Duodenal mucosa (tissue), 2 donors: Measurements from ENCODE around the gene JAK1.

ENCODE experiments used
- H3K27ac ChIP-seq: one replicate; pipeline ENCODE4 v1.7.0; 2013; ENCODE audit warnings: low read depth, low read length
- H3K27me3 ChIP-seq, 2 donors: one replicate each; pipeline ENCODE4 v1.7.0; 2013; ENCODE audit warnings: low read length in 2 of 2, control low read depth in 1 of 2; ENCODE audit not compliant: insufficient read depth in 2 of 2, control insufficient read depth in 1 of 2
- H3K36me3 ChIP-seq, 2 donors: one replicate each; pipeline ENCODE4 v1.7.0; 2013; ENCODE audit warnings: low read length in 2 of 2, control low read depth in 1 of 2; ENCODE audit not compliant: insufficient read depth in 2 of 2, control insufficient read depth in 1 of 2
- H3K4me1 ChIP-seq, 2 donors: one replicate each; pipeline ENCODE4 v1.7.0; 2013; ENCODE audit warnings: low read length in 2 of 2, control low read depth in 1 of 2; ENCODE audit not compliant: insufficient read depth in 2 of 2, control insufficient read depth in 1 of 2
- H3K4me3 ChIP-seq, 2 donors: one replicate each; pipeline ENCODE4 v1.7.0; 2013; ENCODE audit warnings: low read length in 2 of 2, low read depth in 1 of 2
- H3K9ac ChIP-seq, 2 donors: one replicate each; pipeline ENCODE4 v1.7.0; 2013; ENCODE audit warnings: low read length in 2 of 2, low read depth in 1 of 2
- H3K9me3 ChIP-seq, 2 donors: one replicate each; pipeline ENCODE4 v1.7.0; 2013; ENCODE audit warnings: low read length in 2 of 2, control low read depth in 1 of 2; ENCODE audit not compliant: control insufficient read depth in 1 of 2

Gene JAK1

GRCh38 chr1:64965366-64966157, 787 bp downstream of the JAK1 start:
- Histone ChIP-seq H3K9ac (peak overlapping the region; percentile 93 to 97), H3K9me3 (no peaks in the 10 kb centered on the region), H3K4me1 (peaks cover 34 to 38% of the 10 kb centered on the region in 2 donors), H3K27me3 (no peaks in the 10 kb centered on the region), H3K36me3 (no peaks in the 10 kb centered on the region), H3K27ac (peak overlapping the region; percentile 93), H3K4me3 (peak overlapping the region; percentile 92 to 97)

GRCh38 chr1:64963466-64963865, 2.9 kb downstream of the JAK1 start:
- Histone ChIP-seq H3K27me3 (no peaks in the 10 kb centered on the region), H3K4me3 (no peak overlapping the region), H3K9me3 (no peaks in the 10 kb centered on the region), H3K36me3 (no peaks in the 10 kb centered on the region), H3K9ac (no peak overlapping the region), H3K4me1 (peaks cover 40 to 43% of the 10 kb centered on the region in 2 donors), H3K27ac (no peak overlapping the region)

GRCh38 chr1:64962441-64962840, 3.9 kb downstream of the JAK1 start:
- peaks cover 36 to 42% of the 10 kb centered on the region in 2 donors for H3K4me1 ChIP-seq
- H3K9me3 ChIP-seq = no peaks in the 10 kb centered on the region
- peak overlapping the region in 1 of 2 donors; percentile 3 for H3K4me3 ChIP-seq
- H3K36me3 ChIP-seq = no peaks in the 10 kb centered on the region
- H3K9ac ChIP-seq = no peak overlapping the region
- H3K27ac ChIP-seq = no peak overlapping the region
- no peaks in the 10 kb centered on the region for H3K27me3 ChIP-seq

GRCh38 chr1:64961923-64962322, 4.4 kb downstream of the JAK1 start:
- Histone ChIP-seq H3K4me1 (peaks cover 35 to 42% of the 10 kb centered on the region in 2 donors), H3K27me3 (no peaks in the 10 kb centered on the region), H3K4me3 (no peak overlapping the region), H3K9ac (no peak overlapping the region), H3K27ac (no peak overlapping the region), H3K36me3 (no peaks in the 10 kb centered on the region), H3K9me3 (no peaks in the 10 kb centered on the region)

DNA sequence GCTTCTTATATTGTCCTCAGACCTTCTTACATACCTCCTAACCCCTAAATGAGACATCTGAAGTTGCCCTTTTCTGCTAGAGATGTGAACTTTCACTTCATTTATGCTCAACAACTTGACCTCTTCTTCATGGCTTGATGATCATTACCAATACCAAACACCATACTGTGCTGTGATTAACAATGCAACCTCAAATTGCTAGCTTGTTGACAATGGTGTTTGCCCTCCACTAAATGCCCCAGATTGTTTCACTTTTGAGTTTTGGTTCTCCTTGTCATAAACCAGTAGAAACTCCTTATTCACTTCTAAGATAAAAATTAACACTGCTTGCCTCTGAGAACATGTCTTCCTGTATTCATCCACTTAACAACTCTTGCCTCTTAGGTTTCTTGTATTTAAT, 5.6 kb downstream of the JAK1 start:
- H3K27ac ChIP-seq = no peak overlapping the region

DNA sequence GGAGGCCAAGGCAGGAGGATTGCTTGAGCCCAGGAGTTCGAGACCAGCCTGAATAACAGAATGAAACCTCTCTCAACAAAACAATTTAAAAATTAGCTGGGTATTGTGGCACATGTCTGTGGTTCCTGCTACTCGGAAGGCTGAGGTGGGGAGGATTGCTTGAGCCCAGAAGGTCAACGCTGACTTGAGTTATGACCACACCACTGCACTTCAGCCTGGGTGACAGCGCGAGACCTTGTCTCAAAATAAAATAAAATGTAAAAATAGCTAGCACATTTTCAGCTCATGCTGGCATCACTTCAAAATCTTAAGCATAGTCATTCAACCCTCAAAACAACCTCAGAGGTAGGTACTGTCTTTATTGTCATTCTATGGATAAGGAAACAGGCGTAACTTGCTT, 6.4 kb downstream of the JAK1 start:
- no peak overlapping the region for H3K9ac ChIP-seq
- no peaks in the 10 kb centered on the region for H3K27me3 ChIP-seq
- no peaks in the 10 kb centered on the region for H3K9me3 ChIP-seq
- H3K4me3 ChIP-seq = no peak overlapping the region
- no peak overlapping the region for H3K27ac ChIP-seq
- H3K36me3 ChIP-seq = no peaks in the 10 kb centered on the region
- peaks cover 43 to 48% of the 10 kb centered on the region in 2 donors for H3K4me1 ChIP-seq

More for the DNA sequence above, 5.6 kb downstream of the JAK1 start:
- Histone ChIP-seq H3K27me3 (no peaks in the 10 kb centered on the region), H3K9ac (no peak overlapping the region), H3K9me3 (no peaks in the 10 kb centered on the region), H3K4me1 (peaks cover 46 to 51% of the 10 kb centered on the region in 2 donors), H3K4me3 (no peak overlapping the region), H3K36me3 (no peaks in the 10 kb centered on the region)

- Histone ChIP-seq H3K9ac (no peak overlapping the region), H3K4me1 (peaks cover 29 to 44% of the 10 kb centered on the region in 2 donors), H3K27me3 (no peaks in the 10 kb centered on the region), H3K4me3 (no peak overlapping the region), H3K36me3 (no peaks in the 10 kb centered on the region), H3K9me3 (no peaks in the 10 kb centered on the region), H3K27ac (no peak overlapping the region)
These were observed 9.5 kb downstream of the JAK1 start for GRCh38 chr1:64956733-64957441.

DNA sequence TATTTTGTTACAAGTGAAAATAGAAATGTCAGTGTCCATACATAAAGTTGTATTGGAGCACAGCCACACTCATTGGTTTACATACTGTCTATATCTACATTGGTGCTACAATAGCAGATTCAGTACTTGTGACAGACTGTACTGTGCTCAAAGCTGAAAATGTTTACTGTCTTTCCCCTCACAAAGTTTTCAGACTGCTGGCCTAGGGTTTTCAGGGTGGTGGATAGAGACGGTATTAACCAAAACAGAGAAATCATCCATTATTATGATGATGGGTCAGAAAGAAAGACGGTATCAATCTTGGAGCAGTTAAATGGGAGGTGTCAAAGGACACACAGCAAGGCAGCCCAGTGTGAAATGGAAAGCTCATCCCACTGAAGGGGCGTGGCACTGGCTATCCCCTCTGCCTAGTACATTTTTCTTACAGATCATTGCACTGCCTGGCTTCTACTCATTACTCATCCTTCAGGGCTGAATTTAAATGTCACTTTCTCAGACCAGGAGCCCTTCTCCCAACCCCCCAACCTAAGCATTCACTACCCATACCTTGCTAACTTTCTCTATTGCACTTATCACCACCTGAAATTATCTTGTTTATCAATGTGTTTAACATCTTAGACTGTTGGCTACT, 10.2 kb downstream of the JAK1 start:
- Histone ChIP-seq H3K27ac (no peak overlapping the region), H3K4me1 (peaks cover 27 to 41% of the 10 kb centered on the region in 2 donors), H3K4me3 (no peak overlapping the region)

GRCh38 chr1:64955097-64956009, 11.0 kb downstream of the JAK1 start:
- no peak overlapping the region for H3K9ac ChIP-seq
- H3K36me3 ChIP-seq = no peaks in the 10 kb centered on the region
- H3K9me3 ChIP-seq = no peaks in the 10 kb centered on the region
- H3K4me3 ChIP-seq = no peak overlapping the region
- H3K27ac ChIP-seq = no peak overlapping the region
- no peaks in the 10 kb centered on the region for H3K27me3 ChIP-seq
- H3K4me1 ChIP-seq = peaks cover 24 to 40% of the 10 kb centered on the region in 2 donors

More for the DNA sequence above, 10.2 kb downstream of the JAK1 start:
- Histone ChIP-seq H3K27me3 (no peaks in the 10 kb centered on the region), H3K9me3 (no peaks in the 10 kb centered on the region), H3K36me3 (no peaks in the 10 kb centered on the region), H3K9ac (no peak overlapping the region)
